Thoracic aorta (tissue), 2 donors: ENCODE data around the gene SNX32. TPM values are rescaled to one million over a fixed set of nuclear protein-coding genes. Genes with fewer than 3 reads are reported as not detected.
A peak's percentile ranks its signal among the peaks of the same experiment; 100 is the strongest.

ENCODE experiments used
- ATAC-seq: fragments of 150-250 bp; one replicate; pipeline ENCODE4 v1.8.0; 2017; ENCODE audit warnings: low read depth; ENCODE audit not compliant: insufficient number of reproducible peaks, low FRiP score
- DNase-seq: peaks from one replicate; pipeline ENCODE4 v3.0.0-alpha.2; 2020; ENCODE audit warnings: low spot score
- H3K27ac ChIP-seq, 2 donors: fragments of 200-600 bp; sonication (generic); 1 replicate in 1 of 2; 2 replicates in 1 of 2; pipeline ENCODE4 v1.5.1; 2016; ENCODE audit warnings: mild to moderate bottlenecking in 2 of 2, moderate library complexity in 2 of 2
- H3K27me3 ChIP-seq: fragments of 200-600 bp; sonication (generic); replicated peaks from 2 replicates; pipeline ENCODE4 v1.6.0; 2016; ENCODE audit warnings: mild to moderate bottlenecking; ENCODE audit not compliant: insufficient read depth
- H3K36me3 ChIP-seq: fragments of 200-600 bp; sonication (generic); one replicate; pipeline ENCODE4 v1.5.1; 2016
- H3K4me1 ChIP-seq, 2 donors: fragments of 200-600 bp; sonication (generic); 1 replicate in 1 of 2; 2 replicates in 1 of 2; pipeline versions ENCODE4 v1.5.1 to v1.6.0; 2016; ENCODE audit warnings: low read depth in 2 of 2, mild to moderate bottlenecking in 1 of 2; ENCODE audit not compliant: control insufficient read depth in 1 of 2
- H3K4me3 ChIP-seq: fragments of 200-600 bp; sonication (generic); 2 replicates; pipeline ENCODE4 v1.5.1; 2016; ENCODE audit warnings: mild to moderate bottlenecking
- H3K9me3 ChIP-seq: fragments of 200-600 bp; sonication (generic); 2 replicates; pipeline ENCODE4 v1.5.1; 2016
- total RNA-seq, 2 donors: library from RNA; depleted of rRNA; stranded (reverse); fragments of >200 nt; gene quantifications; one replicate each; pipeline versions ENCODE4 v1.1.0 to v1.2.3, GENCODE V29; 2016
- TF ChIP-seq, protein P1 (sequence below): fragments of 200-600 bp; sonication (generic); IDR thresholded peaks from one replicate; pipeline ENCODE4 v1.5.1; 2019; ENCODE audit warnings: antibody characterized with exemption

The SNX32 gene
- total RNA-seq, 2 donors from 2014 or later, result 0.81 TPM; not detected in 1

DNA sequence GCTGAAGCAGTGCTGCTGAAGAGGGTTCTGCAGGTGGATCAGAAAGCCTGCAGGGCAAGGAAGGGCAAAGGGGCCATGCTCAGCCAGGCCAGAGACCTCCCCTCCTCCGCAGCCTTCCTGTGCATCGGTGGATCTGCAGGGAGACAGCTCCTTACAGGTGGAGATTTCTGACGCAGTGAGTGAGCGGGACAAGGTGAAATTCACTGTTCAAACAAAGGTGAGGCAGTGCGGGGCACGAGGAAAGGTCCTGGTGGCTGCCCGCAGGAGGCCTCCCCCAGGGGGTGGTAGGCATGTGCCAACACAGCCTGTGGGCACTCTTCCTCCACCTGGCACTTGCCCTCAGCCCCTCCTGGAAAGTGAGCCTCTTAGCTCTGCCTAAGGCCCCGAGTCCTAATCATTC lies 15.6 kb downstream of the SNX32 start:
- peaks cover 0 to under 1% of the 10 kb centered on the region in 2 donors for H3K4me1 ChIP-seq
- DNase-seq, result no peak

DNA sequence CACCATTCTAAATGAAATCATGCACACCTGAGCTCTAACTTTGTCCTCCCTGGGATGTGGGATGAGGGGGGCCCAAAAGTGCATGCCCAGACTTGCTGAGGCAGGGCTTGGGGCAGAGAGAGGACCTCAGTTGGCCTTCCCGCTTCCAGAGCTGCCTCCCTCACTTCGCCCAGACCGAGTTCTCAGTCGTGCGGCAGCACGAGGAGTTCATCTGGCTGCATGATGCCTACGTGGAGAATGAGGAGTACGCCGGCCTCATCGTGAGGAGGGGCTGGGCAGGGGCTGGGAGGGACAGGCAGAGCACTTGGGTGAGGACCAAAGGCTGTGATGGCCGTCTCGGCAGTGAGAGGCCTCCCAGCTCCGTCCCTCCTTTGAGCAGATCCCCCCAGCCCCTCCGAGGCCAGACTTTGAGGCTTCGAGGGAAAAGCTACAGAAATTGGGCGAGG lies 16.0 kb downstream of the SNX32 start:
- Histone ChIP-seq H3K4me3 (no peak overlapping the region), H3K27ac (no peak overlapping the region), H3K27me3 (no peaks in the 10 kb centered on the region), H3K36me3 (peaks cover 41% of the 10 kb centered on the region), H3K9me3 (no peaks in the 10 kb centered on the region), H3K4me1 (peaks cover 0 to 5% of the 10 kb centered on the region in 2 donors)
- ATAC-seq (no peak), DNase-seq (no peak)
- TF ChIP-seq, protein P1, sequence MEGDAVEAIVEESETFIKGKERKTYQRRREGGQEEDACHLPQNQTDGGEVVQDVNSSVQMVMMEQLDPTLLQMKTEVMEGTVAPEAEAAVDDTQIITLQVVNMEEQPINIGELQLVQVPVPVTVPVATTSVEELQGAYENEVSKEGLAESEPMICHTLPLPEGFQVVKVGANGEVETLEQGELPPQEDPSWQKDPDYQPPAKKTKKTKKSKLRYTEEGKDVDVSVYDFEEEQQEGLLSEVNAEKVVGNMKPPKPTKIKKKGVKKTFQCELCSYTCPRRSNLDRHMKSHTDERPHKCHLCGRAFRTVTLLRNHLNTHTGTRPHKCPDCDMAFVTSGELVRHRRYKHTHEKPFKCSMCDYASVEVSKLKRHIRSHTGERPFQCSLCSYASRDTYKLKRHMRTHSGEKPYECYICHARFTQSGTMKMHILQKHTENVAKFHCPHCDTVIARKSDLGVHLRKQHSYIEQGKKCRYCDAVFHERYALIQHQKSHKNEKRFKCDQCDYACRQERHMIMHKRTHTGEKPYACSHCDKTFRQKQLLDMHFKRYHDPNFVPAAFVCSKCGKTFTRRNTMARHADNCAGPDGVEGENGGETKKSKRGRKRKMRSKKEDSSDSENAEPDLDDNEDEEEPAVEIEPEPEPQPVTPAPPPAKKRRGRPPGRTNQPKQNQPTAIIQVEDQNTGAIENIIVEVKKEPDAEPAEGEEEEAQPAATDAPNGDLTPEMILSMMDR, result no peak

More for the DNA sequence above, 15.6 kb downstream of the SNX32 start:
- TF ChIP-seq, protein P1, result no peak
- H3K27ac ChIP-seq, result no peak overlapping the region
- no peaks in the 10 kb centered on the region for H3K27me3 ChIP-seq
- no peaks in the 10 kb centered on the region for H3K9me3 ChIP-seq
- no peak for ATAC-seq
- H3K36me3 ChIP-seq, result peaks cover 37% of the 10 kb centered on the region
- no peak overlapping the region for H3K4me3 ChIP-seq

DNA sequence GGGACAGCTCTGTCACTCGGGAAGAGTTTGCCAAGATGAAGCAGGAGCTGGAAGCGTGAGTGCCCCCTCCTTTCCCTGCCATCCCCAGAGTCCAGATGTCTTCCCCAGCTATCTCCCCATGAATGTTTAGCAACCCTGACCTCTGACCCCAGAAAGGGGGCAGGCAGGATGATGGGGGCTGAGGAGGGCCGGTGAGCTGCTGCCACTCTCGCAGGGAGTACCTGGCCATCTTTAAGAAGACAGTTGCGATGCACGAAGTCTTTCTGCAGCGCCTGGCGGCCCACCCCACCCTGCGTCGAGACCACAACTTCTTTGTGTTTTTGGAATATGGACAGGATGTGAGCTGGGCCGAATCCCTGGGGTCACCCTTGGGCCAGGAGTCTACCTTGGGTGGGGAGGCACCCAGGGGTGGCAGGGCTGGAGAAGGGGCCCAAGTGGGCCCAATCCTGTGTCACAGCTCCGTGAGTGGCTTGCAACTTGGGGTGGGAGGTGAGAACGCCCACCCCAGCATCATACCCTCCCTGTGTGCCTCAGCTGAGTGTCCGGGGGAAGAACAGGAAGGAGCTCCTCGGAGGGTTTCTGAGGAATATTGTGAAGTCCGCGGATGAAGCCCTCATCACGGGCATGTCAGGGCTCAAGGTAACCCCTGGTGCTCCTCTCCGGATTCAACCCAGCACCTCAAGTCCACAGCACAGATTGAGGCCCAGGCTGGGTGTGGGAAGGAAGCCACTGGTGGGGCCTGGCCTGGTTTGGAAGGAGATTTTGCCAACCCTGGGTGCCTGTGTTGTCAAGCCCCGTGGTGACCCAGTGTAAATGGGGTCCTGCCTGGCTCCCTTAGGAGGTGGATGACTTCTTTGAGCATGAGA lies 16.7 kb downstream of the SNX32 start:
- no peak for ATAC-seq
- Histone ChIP-seq H3K27me3 (no peaks in the 10 kb centered on the region), H3K27ac (no peak overlapping the region), H3K9me3 (no peaks in the 10 kb centered on the region), H3K4me3 (no peak overlapping the region), H3K4me1 (peaks cover 4 to 12% of the 10 kb centered on the region in 2 donors), H3K36me3 (peaks cover 48% of the 10 kb centered on the region)
- DNase-seq, result no peak
- TF ChIP-seq, protein P1, result no peak

DNA sequence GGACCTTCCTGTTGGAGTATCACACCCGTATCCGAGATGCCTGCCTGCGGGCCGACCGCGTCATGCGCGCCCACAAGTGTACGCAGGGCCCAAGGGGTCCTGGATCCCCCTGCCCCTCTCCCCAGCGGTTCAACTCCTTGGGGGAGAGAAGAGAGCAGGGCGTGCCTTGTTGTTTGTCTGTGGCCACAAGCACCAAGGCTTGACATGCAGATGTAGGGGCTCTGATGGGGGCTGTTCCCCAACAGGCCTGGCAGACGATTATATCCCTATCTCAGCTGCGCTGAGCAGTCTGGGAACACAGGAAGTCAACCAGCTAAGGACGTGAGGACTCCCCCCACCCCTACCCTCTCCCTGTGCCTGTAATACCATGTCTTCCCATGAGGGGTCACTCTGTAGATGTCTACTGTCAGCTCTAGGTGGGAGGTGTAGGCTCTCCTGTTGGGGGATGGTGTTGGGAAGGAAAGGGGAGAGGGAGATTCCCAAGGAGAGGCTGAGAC lies 17.4 kb downstream of the SNX32 start:
- TF ChIP-seq, protein P1, result peak; percentile 24
- H3K27ac ChIP-seq, result no peak overlapping the region
- no peaks in the 10 kb centered on the region for H3K27me3 ChIP-seq
- H3K36me3 ChIP-seq, result peaks cover 54% of the 10 kb centered on the region
- H3K9me3 ChIP-seq, result no peaks in the 10 kb centered on the region
- DNase-seq, result no peak
- H3K4me1 ChIP-seq, result peaks cover 10 to 18% of the 10 kb centered on the region in 2 donors
- no peak overlapping the region for H3K4me3 ChIP-seq
- ATAC-seq, result no peak

DNA sequence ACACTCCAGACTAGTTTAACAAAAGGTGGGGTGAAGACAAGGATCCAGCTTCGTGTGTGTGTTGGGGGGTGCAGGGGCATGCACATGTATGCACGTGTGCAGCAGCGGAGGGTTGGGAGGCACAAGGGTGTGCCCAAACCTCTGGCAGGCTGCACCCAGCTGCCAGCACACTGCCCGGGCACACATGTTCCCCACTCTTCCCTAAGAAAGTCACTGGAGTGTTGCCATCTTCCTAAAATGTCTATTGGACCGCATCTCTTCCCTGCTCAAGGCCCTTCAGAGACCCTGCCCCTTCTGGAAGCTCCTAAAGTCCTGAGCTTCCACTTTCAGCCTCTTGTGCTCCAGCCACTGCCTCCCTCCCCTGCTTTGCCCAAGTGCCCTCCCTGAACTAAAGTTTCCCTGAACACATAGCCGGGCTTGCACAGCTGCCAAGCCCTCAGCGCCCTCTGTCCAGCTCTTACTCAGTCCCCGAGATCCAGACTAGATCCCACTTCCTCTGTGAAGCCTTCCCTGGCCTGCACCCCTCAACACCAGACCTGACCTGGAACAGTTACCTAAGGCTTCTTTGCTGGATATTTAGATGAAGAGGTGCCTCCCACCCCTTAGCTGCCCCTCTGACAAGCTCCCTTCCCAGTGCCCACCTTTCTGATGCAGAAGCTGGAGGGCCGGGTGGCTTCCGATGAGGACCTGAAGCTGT lies 18.2 kb downstream of the SNX32 start:
- peaks cover 54% of the 10 kb centered on the region for H3K36me3 ChIP-seq
- DNase-seq (no peak), ATAC-seq (no peak)

More for the DNA sequence above, 18.2 kb downstream of the SNX32 start:
- Histone ChIP-seq H3K9me3 (no peaks in the 10 kb centered on the region), H3K27me3 (no peaks in the 10 kb centered on the region), H3K4me1 (peaks cover 13 to 24% of the 10 kb centered on the region in 2 donors), H3K4me3 (no peak overlapping the region), H3K27ac (no peak overlapping the region)
- TF ChIP-seq, protein P1, result no peak
